ENCODE results near the gene LENEP. TPM values are rescaled to one million over a fixed set of nuclear protein-coding genes. Genes with fewer than 3 reads are reported as not detected.

LENEP gene
- under 1 TPM; 0.26 to 0.43 (median 0.34) TPM for polyA plus RNA-seq (ENCODE audit: insufficient read length in 4 of 4)

GRCh38 chr1:154993572-154994268 is at the start of gene LENEP:
Gene LENEP (plus strand): TSS chr1:154993586. CDS start chr1:154993608, 22 bp downstream.
- DNase-seq (ENCODE audit: low read depth in 4 of 4, low spot score in 3 of 4) = no peak

GRCh38 chr1:154943649-154944400 is 49.6 kb upstream of the LENEP start:
- no peak for DNase-seq (ENCODE audit: low read depth in 4 of 4, low spot score in 3 of 4)

GRCh38 chr1:154944401-154945159 is 48.8 kb upstream of the LENEP start:
- no peak for DNase-seq (ENCODE audit: low read depth in 4 of 4, low spot score in 3 of 4)

GRCh38 chr1:154945160-154945961 is 48.0 kb upstream of the LENEP start:
- DNase-seq (ENCODE audit: low read depth in 4 of 4, low spot score in 3 of 4) = no peak

GRCh38 chr1:154945962-154946850 is 47.2 kb upstream of the LENEP start:
- no peak for DNase-seq (ENCODE audit: low read depth in 4 of 4, low spot score in 3 of 4)

GRCh38 chr1:154948079-154948478 is 45.3 kb upstream of the LENEP start:
- DNase-seq (ENCODE audit: low read depth in 4 of 4, low spot score in 3 of 4) = no peak

- DNase-seq (ENCODE audit: low read depth in 4 of 4, low spot score in 3 of 4) = no peak
These were observed 41.3 kb upstream of the LENEP start for GRCh38 chr1:154951901-154952657.

- DNase-seq (ENCODE audit: low read depth in 4 of 4, low spot score in 3 of 4) = no peak
These were observed 40.7 kb upstream of the LENEP start for GRCh38 chr1:154952664-154953063.

GRCh38 chr1:154953611-154954038 is 39.8 kb upstream of the LENEP start:
- DNase-seq (ENCODE audit: low read depth in 4 of 4, low spot score in 3 of 4) = no peak

GRCh38 chr1:154954541-154954940 is 38.8 kb upstream of the LENEP start:
- no peak for DNase-seq (ENCODE audit: low read depth in 4 of 4, low spot score in 3 of 4)

GRCh38 chr1:154955039-154955717 is 38.2 kb upstream of the LENEP start:
- DNase-seq (ENCODE audit: low read depth in 4 of 4, low spot score in 3 of 4) = no peak

- peak; percentile 87 to 94 (median 92) for DNase-seq (ENCODE audit: low read depth in 4 of 4, low spot score in 3 of 4)
These were observed 37.5 kb upstream of the LENEP start, which contains the start of gene PBXIP1 for GRCh38 chr1:154955718-154956543. Gene PBXIP1 (minus strand): TSS chr1:154956099. CDS start chr1:154953721, 2,378 bp downstream.

- no peak for DNase-seq (ENCODE audit: low read depth in 4 of 4, low spot score in 3 of 4)
These were observed 36.8 kb upstream of the LENEP start for GRCh38 chr1:154956544-154956941.

GRCh38 chr1:154957091-154957657 is 36.2 kb upstream of the LENEP start:
- DNase-seq (ENCODE audit: low read depth in 4 of 4, low spot score in 3 of 4) = no peak

- DNase-seq (ENCODE audit: low read depth in 4 of 4, low spot score in 3 of 4) = no peak
These were observed 35.4 kb upstream of the LENEP start for GRCh38 chr1:154958036-154958435.

GRCh38 chr1:154958681-154959425 is 34.5 kb upstream of the LENEP start:
- DNase-seq (ENCODE audit: low read depth in 4 of 4, low spot score in 3 of 4) = no peak

Data from right renal pelvis (tissue), 4 donors.